HG02885 (cell line): ENCODE measurements around the gene C9orf78.

ENCODE experiments used
- ATAC-seq: cut with Tn5 transposase; IDR thresholded peaks from one replicate; pipeline ENCODE4 v1.9.1; 2021; ENCODE audit warnings: mild to moderate bottlenecking; ENCODE audit not compliant: unreplicated experiment, poor library complexity

C9orf78 gene

GRCh38 chr9:129868023-129868871 lies 33.2 kb upstream of the C9orf78 start:
- no peak for ATAC-seq

- no peak for ATAC-seq
These were observed 32.3 kb upstream of the C9orf78 start for GRCh38 chr9:129867136-129868022.

- no peak for ATAC-seq
These were observed 31.5 kb upstream of the C9orf78 start for GRCh38 chr9:129866394-129867135.

- no peak for ATAC-seq
These were observed 30.7 kb upstream of the C9orf78 start for GRCh38 chr9:129865668-129866320.

- ATAC-seq = no peak
These were observed 30.0 kb upstream of the C9orf78 start for GRCh38 chr9:129864991-129865647.

- no peak for ATAC-seq
These were observed 28.1 kb upstream of the C9orf78 start for GRCh38 chr9:129863059-129863690.

GRCh38 chr9:129861447-129861827 lies 26.4 kb upstream of the C9orf78 start:
- ATAC-seq = no peak

GRCh38 chr9:129860653-129861446 lies 25.8 kb upstream of the C9orf78 start:
- ATAC-seq = no peak

GRCh38 chr9:129858167-129858962 lies 23.3 kb upstream of the C9orf78 start:
- ATAC-seq = no peak

- no peak for ATAC-seq
These were observed 22.1 kb upstream of the C9orf78 start for GRCh38 chr9:129857207-129857606.

- ATAC-seq = no peak
These were observed 19.6 kb upstream of the C9orf78 start for GRCh38 chr9:129854588-129855110.

GRCh38 chr9:129853614-129854013 lies 18.5 kb upstream of the C9orf78 start:
- ATAC-seq = no peak

- ATAC-seq = no peak
These were observed 17.5 kb upstream of the C9orf78 start for GRCh38 chr9:129852579-129852978.

- ATAC-seq = no peak
These were observed 16.7 kb upstream of the C9orf78 start for GRCh38 chr9:129851821-129852220.

GRCh38 chr9:129850821-129851550 lies 15.9 kb upstream of the C9orf78 start:
- ATAC-seq = no peak

GRCh38 chr9:129849901-129850300 lies 14.8 kb upstream of the C9orf78 start:
- ATAC-seq = no peak
